COLO668 (cell line): Measurements from ENCODE around the gene BMP5.

ENCODE experiments used
- DNase-seq: peaks from one replicate; lab custom pipeline; 2025; ENCODE audit not compliant: unreplicated experiment; lab: John Stamatoyannopoulos, UW

Gene BMP5

DNA sequence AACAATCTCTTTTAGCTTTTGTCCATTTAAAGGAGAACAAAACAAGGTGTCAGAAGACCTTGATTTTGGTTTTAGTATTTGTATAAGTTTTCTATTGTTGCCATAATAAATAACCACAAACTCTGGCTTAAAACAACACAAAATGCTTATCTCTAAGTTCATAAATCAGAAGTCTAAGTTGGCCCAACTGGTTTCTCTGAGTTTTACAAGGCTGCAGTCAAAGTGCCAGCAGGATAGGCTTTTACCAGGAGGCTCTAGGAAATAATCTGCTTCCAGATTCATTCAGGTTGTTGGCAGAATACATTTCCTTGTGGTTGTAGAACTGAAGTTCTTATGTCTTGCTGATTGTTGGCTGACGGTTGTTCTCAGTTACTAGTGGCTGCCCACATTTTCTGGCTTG lies 149.2 kb downstream of the BMP5 start:
- no peak for DNase-seq

DNA sequence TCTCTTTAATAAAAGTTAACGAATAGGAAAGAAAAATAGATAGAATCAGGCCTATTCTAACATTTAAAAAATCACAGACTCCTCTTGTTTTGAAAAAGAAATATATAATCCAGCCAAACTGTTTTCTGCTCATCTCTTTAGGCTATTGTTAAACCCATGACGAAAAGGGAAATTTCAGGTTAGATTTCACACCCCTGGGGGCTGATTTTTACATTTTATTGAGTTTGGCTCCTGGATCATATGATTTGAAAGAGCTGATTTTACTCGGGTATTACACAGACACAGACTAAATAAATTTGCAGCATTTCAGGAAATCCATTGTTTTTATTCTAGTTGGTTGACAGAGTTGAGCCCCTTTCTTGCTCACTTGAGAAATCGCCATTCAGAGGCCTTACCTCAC lies 160.6 kb downstream of the BMP5 start:
- DNase-seq = no peak

DNA sequence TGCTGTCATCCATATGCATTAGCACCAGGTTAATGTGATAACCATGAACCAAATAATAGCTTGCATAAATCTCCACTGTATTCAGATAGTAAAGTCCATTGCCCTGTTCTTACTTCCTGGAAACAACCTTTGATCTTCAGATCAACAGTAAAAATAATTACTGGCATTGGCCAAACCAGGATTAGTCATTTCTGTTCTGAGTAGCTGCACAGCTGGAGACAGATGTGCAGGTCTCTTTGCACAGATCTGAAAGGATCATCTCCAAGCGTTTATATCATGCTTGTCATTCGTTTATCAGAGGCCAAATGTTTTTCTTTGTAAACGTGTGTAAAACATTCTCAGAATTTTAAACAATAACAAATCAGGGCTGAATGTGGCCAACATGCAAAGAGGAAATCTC lies 162.0 kb downstream of the BMP5 start:
- DNase-seq = no peak

DNA sequence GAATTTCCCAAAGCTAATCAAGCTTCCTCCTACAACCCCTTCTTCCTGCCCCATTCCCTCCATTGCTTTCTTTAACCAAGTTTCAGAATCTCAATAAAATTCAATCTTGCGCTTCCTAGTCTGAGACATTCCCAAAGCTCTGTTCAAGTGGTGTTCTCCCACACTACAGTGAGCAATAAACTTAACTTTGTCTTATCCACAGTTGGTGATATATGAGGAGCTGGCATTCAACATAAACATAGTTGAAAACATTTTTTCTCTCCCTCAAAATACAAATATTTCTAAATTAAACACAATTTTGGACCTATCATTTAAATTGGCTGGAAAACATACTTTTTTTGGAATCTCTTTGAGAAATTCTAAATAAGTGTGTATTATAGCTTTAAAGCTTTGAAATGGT lies 166.7 kb downstream of the BMP5 start:
- DNase-seq = no peak

DNA sequence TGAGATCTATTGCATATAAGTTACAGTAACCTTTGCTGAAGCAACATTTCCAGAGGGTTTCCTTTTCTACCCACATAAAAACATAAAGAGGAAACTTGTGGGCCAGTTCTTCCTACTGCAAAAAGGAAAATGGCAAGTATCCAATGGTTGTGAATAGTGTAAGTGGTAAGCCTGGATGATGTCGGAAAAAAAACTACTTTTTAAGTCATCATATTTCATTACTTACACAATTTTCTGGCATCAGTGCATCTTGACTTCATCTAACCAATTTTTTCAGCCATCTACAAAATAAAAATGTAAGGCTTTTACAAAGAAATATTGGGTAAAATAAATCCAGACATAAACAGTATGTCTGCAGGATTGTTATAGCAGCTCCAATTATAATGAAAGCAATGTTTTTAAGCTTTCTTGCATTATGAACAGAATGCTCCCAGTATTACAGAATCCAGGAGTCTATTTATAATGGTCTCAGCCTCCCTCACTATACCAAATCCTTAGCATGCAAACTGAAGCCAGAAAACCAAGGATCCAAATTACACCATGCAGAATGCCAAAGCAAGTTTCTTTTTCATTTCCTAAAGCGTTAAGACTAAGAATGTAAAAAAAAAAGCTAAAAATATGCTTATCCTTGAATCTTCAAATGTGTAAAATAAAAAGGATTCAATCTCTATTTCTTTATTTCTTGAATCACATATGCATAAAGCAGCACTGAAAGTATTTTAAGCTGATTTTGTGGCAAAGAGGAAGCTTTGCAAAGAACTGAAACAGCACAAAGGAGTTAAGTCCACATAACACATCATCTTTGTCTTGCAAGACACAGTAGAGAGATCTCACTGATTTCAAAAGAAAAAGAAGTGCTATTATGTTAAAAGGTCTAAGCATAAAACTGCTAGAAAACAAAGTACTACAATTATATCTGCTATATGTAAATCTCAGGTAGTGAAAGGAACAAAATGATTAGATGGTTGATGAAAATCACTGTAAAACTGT lies 169.6 kb downstream of the BMP5 start:
- no peak for DNase-seq

DNA sequence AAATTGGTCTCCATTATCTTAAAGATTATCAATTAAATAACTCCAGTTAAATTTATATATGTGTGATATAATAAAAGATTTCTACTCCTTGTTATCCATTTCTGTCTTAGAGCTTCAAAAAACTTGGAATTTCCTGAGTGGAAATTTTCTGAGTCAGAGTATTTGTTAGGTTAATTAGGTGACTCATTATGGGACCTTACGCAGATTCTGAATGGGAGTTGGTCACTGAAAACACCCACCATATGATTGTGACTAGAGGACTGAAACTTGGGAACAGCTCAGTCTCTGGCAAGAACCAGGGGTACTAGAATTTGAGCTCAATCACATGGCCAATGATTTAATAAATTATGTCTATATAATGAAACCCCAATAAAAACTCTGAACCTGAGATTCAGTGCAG lies 171.0 kb downstream of the BMP5 start:
- DNase-seq = no peak
